ENCODE measurements around the gene INSC.

Gene INSC

GRCh38 chr11:15111215-15111614, 3.5 kb upstream of the INSC start:
- DNase-seq, result no peak

GRCh38 chr11:15112131-15112541, 2.6 kb upstream of the INSC start:
- DNase-seq, result no peak

GRCh38 chr11:15113381-15113780, 1.3 kb upstream of the INSC start:
- no peak for DNase-seq

GRCh38 chr11:15115686-15116085, 963 bp downstream of the INSC start:
- no peak for DNase-seq

GRCh38 chr11:15117751-15118150, 3.0 kb downstream of the INSC start:
- no peak for DNase-seq

- no peak for DNase-seq
Observed at GRCh38 chr11:15118431-15118830, 3.7 kb downstream of the INSC start.

- no peak for DNase-seq
Observed at GRCh38 chr11:15119352-15119751, 4.6 kb downstream of the INSC start.

GRCh38 chr11:15119826-15120225, 5.1 kb downstream of the INSC start:
- no peak for DNase-seq

- no peak for DNase-seq
Observed at GRCh38 chr11:15123849-15124248, 9.1 kb downstream of the INSC start.

GRCh38 chr11:15124528-15124927, 9.8 kb downstream of the INSC start:
- DNase-seq, result no peak

- DNase-seq, result no peak
Observed at GRCh38 chr11:15127341-15127740, 12.6 kb downstream of the INSC start.

- DNase-seq, result no peak
Observed at GRCh38 chr11:15128621-15129020, 13.9 kb downstream of the INSC start.

GRCh38 chr11:15136166-15136565, 21.4 kb downstream of the INSC start:
- no peak for DNase-seq

GRCh38 chr11:15139096-15139770, 24.5 kb downstream of the INSC start:
- DNase-seq, result no peak

GRCh38 chr11:15139958-15140659, 25.4 kb downstream of the INSC start:
- DNase-seq, result no peak

GRCh38 chr11:15141381-15141780, 26.7 kb downstream of the INSC start:
- no peak for DNase-seq

GRCh38 chr11:15142838-15143237, 28.1 kb downstream of the INSC start:
- no peak for DNase-seq

GRCh38 chr11:15143855-15144254, 29.1 kb downstream of the INSC start:
- DNase-seq, result no peak

GRCh38 chr11:15144347-15144746, 29.6 kb downstream of the INSC start:
- no peak for DNase-seq

- DNase-seq, result no peak
Observed at GRCh38 chr11:15145151-15145550, 30.4 kb downstream of the INSC start.

- DNase-seq, result no peak
Observed at GRCh38 chr11:15145615-15146014, 30.9 kb downstream of the INSC start.

- DNase-seq, result no peak
Observed at GRCh38 chr11:15146271-15147003, 31.7 kb downstream of the INSC start.

- DNase-seq, result no peak
Observed at GRCh38 chr11:15148169-15148568, 33.4 kb downstream of the INSC start.

- DNase-seq, result no peak
Observed at GRCh38 chr11:15149050-15149449, 34.3 kb downstream of the INSC start.
